ENCODE results near the gene GPC5. TPM values are rescaled to one million over a fixed set of nuclear protein-coding genes. Genes with fewer than 3 reads are reported as not detected.

Gene GPC5
- total RNA-seq, 1 donor from 2014 or later = 8.7 TPM

DNA sequence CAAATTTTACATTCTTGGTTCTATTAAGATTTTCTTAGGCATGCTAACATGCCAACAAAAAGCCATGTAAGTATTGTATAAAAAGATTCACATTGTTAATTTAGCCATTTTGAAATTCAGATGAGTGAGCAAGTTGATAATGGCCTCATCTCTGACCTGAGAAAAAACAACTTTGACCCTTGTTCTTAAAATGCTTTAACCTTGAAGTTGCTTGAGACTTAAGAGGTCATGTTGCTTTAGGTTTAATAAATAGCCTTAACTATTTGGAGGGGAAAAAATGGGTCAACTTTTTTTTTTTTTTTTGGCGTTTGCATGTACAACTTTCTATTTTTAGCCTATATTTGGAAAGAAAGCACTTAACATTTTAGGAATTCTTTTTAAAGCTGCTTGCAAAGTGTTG, 44.9 kb upstream of the GPC5 start:
- no peaks in the 10 kb centered on the region for H3K27me3 ChIP-seq (ENCODE audit: low read depth)
- H3K4me3 ChIP-seq = no peak overlapping the region
- H3K36me3 ChIP-seq = peaks cover 68% of the 10 kb centered on the region
- peaks cover 39% of the 10 kb centered on the region for H3K4me1 ChIP-seq
- intact Hi-C loops (cut with DNase I) = no loop called here
- no peaks in the 10 kb centered on the region for H3K9me3 ChIP-seq
- TF ChIP-seq, protein P1, sequence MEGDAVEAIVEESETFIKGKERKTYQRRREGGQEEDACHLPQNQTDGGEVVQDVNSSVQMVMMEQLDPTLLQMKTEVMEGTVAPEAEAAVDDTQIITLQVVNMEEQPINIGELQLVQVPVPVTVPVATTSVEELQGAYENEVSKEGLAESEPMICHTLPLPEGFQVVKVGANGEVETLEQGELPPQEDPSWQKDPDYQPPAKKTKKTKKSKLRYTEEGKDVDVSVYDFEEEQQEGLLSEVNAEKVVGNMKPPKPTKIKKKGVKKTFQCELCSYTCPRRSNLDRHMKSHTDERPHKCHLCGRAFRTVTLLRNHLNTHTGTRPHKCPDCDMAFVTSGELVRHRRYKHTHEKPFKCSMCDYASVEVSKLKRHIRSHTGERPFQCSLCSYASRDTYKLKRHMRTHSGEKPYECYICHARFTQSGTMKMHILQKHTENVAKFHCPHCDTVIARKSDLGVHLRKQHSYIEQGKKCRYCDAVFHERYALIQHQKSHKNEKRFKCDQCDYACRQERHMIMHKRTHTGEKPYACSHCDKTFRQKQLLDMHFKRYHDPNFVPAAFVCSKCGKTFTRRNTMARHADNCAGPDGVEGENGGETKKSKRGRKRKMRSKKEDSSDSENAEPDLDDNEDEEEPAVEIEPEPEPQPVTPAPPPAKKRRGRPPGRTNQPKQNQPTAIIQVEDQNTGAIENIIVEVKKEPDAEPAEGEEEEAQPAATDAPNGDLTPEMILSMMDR (IDR thresholded peaks at IDR 0.05) = no peak
- no peak overlapping the region for H3K27ac ChIP-seq
- no peak for DNase-seq
- ATAC-seq = no peak

DNA sequence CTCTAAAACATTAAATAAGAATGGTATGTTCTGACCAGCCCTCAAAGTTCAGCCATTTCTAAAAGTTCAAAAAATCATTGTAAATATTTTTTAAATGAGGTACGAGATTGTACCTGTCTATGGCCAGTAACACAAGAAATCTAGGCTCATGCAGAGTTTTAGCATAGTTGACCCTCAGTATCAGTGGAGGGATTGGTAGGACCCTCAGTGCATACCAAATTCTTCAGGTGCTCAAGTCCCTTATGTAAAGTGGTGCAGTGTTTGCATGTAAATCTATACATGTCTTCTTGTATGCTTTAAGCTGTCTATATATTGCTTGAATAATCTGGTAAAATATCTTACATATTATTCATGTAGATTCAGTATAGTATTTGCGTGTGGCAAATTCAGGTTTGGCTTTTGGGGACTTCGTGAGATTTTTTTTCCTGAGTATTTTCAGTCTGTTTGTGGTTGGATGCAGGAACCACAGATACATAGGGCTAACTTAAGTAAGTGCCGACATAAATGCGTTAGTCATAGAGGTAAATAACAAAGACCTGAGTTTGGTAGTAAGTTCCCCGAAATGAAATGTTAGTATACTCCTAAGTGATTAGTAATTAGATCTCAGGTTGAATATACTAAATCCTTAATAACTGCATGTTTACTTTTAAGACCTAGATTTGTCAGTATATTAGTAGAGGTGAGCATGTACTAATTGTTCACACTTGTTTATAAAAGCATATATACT, 43.2 kb upstream of the GPC5 start:
- DNase-seq (no peak), ATAC-seq (no peak)
- H3K4me3 ChIP-seq = no peak overlapping the region
- intact Hi-C loops (cut with DNase I) = no loop called here
- H3K4me1 ChIP-seq = peaks cover 27% of the 10 kb centered on the region
- H3K36me3 ChIP-seq = peaks cover 64% of the 10 kb centered on the region
- TF ChIP-seq, protein P1 (IDR thresholded peaks at IDR 0.05) = no peak
- no peaks in the 10 kb centered on the region for H3K9me3 ChIP-seq
- no peak overlapping the region for H3K27ac ChIP-seq
- H3K27me3 ChIP-seq (ENCODE audit: low read depth) = no peaks in the 10 kb centered on the region

DNA sequence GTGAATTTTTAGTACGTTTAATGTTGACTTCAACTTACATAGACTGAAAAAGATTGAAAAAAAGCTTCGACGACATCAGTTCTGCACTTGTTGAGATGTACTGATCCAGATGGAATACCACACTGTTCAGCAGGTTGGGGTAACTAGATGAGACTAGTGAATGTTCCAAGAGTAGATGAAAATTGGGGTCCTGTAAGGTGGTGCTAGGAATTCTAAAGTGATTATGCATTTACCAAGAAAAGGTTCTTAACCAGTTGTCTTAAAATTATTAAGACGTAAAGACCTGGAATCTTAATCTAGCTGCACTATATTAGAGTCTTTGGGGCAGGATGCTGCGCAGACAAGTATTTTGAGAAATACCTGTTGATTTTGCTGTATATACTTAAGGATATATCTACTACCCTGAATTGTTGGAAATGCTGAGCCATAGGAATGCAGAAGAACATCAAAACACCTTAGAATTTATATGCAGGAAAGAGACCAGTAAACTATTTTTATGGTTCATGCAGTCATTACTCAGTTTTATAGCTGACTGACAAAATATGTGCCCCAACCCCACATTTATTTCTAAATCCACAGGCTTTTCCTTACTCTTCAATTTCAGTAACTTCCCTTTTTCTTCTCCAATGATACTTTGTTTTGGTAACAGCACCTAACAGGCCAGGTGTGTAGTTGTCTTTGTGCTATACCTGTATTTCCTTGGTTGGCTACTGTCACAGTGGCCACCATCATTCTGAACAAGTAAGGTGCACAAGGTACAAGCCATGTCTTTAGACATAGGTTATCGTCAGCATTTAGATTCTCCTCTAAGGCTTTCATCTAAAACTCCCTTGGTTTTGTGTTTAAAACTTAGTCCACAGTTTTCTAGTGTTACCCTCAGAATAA, 42.4 kb upstream of the GPC5 start:
- Histone ChIP-seq H3K27ac (no peak overlapping the region), H3K36me3 (peaks cover 56% of the 10 kb centered on the region), H3K4me1 (peaks cover 19% of the 10 kb centered on the region), H3K27me3 (ENCODE audit: low read depth) (no peaks in the 10 kb centered on the region), H3K4me3 (no peak overlapping the region), H3K9me3 (no peaks in the 10 kb centered on the region)
- TF ChIP-seq, protein P1 (IDR thresholded peaks at IDR 0.05) = no peak
- DNase-seq = no peak
- ATAC-seq = no peak
- intact Hi-C loops (cut with DNase I) = no loop called here

DNA sequence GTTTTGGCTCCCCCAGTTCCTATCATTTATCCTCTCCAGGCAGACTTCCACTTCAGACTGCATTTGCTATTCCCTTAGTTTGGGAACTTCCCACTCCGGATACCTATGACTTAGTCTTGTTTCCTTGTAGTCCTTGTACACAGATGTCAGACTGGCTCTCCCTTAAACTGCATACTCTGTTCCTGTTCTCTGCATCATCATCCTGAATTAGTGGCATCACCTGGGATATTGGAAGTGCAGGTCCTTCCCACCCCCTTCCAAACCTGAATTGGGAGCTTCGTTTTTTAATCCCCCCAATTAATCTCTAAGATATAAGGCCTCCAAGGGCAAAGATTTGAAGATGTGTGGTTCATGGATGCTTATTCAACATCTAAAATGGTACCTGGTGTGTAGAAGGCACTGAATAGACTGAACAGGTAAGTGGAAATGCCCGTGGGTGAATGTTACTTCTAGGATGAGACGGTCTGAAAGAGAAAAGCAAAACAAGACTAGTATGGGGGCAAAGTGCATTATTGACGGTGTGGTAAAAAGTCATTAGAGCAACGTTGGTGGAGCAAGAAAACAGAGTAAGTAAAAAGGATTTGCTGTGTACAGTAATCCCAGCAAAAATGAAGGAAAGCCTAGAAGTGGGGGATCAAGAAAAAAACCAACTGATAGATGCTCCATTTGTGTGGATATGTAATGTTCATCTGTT, 41.4 kb upstream of the GPC5 start:
- TF ChIP-seq, protein P1 (IDR thresholded peaks at IDR 0.05) = no peak
- peaks cover 46% of the 10 kb centered on the region for H3K36me3 ChIP-seq
- DNase-seq = no peak
- peaks cover 16% of the 10 kb centered on the region for H3K4me1 ChIP-seq
- H3K27me3 ChIP-seq (ENCODE audit: low read depth) = no peaks in the 10 kb centered on the region
- no peak for ATAC-seq
- H3K27ac ChIP-seq = no peak overlapping the region
- H3K4me3 ChIP-seq = no peak overlapping the region
- intact Hi-C loops (cut with DNase I) = no loop called here
- no peaks in the 10 kb centered on the region for H3K9me3 ChIP-seq

DNA sequence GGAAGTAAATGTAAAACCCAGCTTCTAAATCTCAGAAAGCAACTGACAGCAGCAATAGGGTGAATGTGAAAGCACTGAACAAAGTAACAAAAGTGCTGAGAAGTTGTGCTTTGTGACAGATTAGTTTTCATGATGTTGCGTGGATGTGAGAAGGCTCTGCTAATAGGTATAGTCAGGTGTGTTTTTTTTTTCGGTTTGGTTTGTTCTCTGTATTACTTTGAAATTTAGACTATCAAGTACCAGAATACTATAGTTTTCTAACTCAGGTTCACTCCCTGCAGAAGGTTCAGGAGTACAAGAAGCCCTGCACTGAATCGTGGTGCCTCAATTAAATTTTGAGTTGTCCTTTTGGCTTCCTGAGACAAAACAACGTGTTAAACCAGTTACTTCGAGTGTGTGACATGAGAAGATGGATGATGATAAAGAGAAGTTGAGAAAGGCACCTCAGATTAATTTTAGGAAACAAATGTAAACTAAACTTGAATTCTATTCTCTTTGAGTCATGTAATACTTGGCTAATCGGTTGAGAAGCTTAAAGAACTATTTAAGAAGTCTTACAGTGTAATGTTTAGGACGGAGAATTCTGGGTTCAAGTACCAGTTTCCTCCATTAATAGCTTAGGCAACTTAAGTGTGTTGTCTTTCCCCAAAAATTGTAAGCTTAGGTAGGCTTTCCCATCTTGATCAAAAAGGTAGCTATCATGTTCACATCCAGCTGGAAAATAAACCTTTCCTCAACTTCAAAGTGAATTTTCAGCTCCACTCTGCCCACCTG, 40.6 kb upstream of the GPC5 start:
- H3K27me3 ChIP-seq (ENCODE audit: low read depth) = no peaks in the 10 kb centered on the region
- no peak overlapping the region for H3K4me3 ChIP-seq
- intact Hi-C loops (cut with DNase I) = no loop called here
- H3K36me3 ChIP-seq = peaks cover 38% of the 10 kb centered on the region
- H3K9me3 ChIP-seq = no peaks in the 10 kb centered on the region
- TF ChIP-seq, protein P1 (IDR thresholded peaks at IDR 0.05) = no peak
- H3K4me1 ChIP-seq = peaks cover 13% of the 10 kb centered on the region
- ATAC-seq (no peak), DNase-seq (no peak)
- no peak overlapping the region for H3K27ac ChIP-seq
